ENCODE measurements around the gene CALHM1.

- no peak for TF ChIP-seq NR2F6 (IDR thresholded peaks at IDR 0.05)
- no peak for TF ChIP-seq NR2F6 (CRISPR knock-in tag; IDR thresholded peaks at IDR 0.05)
- TF ChIP-seq CHD4 (IDR thresholded peaks at IDR 0.05; ENCODE audit: borderline replicate concordance, low read length) = no peak
Measured at GRCh38 chr10:103431902-103432301, 26.8 kb downstream of the CALHM1 start.

Data from HepG2 (cell line).